Prostate gland (tissue), 2 donors: ENCODE measurements around the gene MDH2. TPM values are rescaled to one million over a fixed set of nuclear protein-coding genes. Genes with fewer than 3 reads are reported as not detected.
A peak's percentile ranks its signal among the peaks of the same experiment; 100 is the strongest.
"Not testable (repeated sequence)": the region's sequence is repeated elsewhere in the genome, so short reads cannot be mapped to it uniquely, and the experiment has no call there.

ENCODE experiments used
- DNase-seq: peaks from one replicate; pipeline ENCODE4 v3.0.0-alpha.2; 2019; ENCODE audit warnings: low spot score
- H3K27ac ChIP-seq, 2 donors: fragments of 200-600 bp; sonication (generic); 2 replicates each; pipeline ENCODE4 v1.5.1; 2017 to 2019
- H3K27me3 ChIP-seq: fragments of 200-600 bp; sonication (generic); replicated peaks from 2 replicates; pipeline ENCODE4 v1.5.1; 2019; ENCODE audit not compliant: insufficient read depth
- H3K36me3 ChIP-seq, 2 donors: fragments of 200-600 bp; sonication (generic); 1 replicate in 1 of 2; 2 replicates in 1 of 2; pipeline versions ENCODE4 v1.5.1 to v1.8.1; 2017 to 2019
- H3K4me1 ChIP-seq: fragments of 200-600 bp; sonication (generic); replicated peaks from 2 replicates; pipeline ENCODE4 v1.5.1; 2019
- H3K4me3 ChIP-seq, 2 donors: fragments of 200-600 bp; sonication (generic); 2 replicates each; pipeline ENCODE4 v1.5.1; 2017 to 2019
- H3K9me3 ChIP-seq: fragments of 200-600 bp; sonication (generic); 2 replicates; pipeline ENCODE4 v1.5.1; 2017
- POLR2A ChIP-seq: fragments of 450-650 bp; IDR thresholded peaks from one replicate; pipeline ENCODE4 v1.6.1; 2016; ENCODE audit warnings: antibody characterized with exemption, mild to moderate bottlenecking
- POLR2AphosphoS5 ChIP-seq: sonication (generic); formaldehyde crosslinking; IDR thresholded peaks from one replicate; pipeline ENCODE4 v1.6.1; 2017; ENCODE audit warnings: antibody characterized with exemption
- WGBS: methylation state at CpG from one replicate; pipeline ENCODE4 v1.1.5; 2018; 5-methylcytosine and 5-hydroxymethylcytosine counted together
- intact Hi-C: fragments of 100-400 bp; cut with DNase I; formaldehyde crosslinking; loops from one replicate; pipeline ENCODE4 v1.14.2; 2022
- total RNA-seq, 2 donors: library from RNA; depleted of rRNA; stranded (reverse); fragments of >200 nt; gene quantifications; one replicate each; pipeline ENCODE4 v1.1.0, GENCODE V29; 2016
- TF ChIP-seq, protein P1 (sequence below), 4 experiments: fragments of 200-600 bp in 2 of 4; fragments of 450-650 bp in 2 of 4; sonication (generic) in 2 of 4; IDR thresholded peaks; 1 replicate in 3 of 4; 2 replicates in 1 of 4; pipeline ENCODE4 v1.5.1; 2016 to 2019; ENCODE audit warnings: antibody characterized with exemption in 4 of 4, mild to moderate bottlenecking in 2 of 4, moderate library complexity in 2 of 4

MDH2 gene
- total RNA-seq, 2 donors from 2014 or later, result 116 to 117 TPM

DNA sequence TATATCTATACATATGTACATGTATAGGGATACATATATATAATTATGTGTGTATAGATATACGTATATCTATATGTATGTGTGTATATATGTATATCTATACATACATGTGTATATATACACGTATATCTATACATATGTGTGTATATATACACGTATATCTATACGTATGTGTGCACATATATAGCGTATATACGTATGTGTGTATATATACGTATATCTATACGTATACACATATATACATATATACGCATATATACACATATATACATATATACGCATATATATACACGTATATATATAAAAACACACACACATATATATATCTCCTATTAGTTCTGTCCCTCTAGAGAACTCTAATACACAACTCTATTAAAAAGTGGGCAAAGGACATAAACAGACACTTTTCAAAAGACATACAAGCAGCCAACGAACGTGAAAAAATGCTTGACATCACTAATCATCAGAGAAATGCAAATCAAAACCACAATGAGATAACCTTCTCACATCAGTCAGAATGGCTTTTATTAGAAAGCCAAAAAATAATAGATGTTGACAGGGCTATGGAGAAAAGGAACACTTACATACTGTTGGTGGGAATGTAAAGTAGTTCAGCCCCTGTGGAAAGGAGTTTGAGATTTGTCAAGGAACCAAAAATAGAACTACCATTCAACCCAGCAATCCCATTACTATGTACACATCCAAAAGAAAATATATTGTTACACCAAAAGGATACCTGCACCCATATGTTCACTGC, 31.5 kb upstream of the MDH2 start:
- Histone ChIP-seq H3K36me3 (no peaks in the 10 kb centered on the region), H3K4me3 (no peak overlapping the region), H3K9me3 (no peaks in the 10 kb centered on the region), H3K27me3 (no peaks in the 10 kb centered on the region), H3K27ac (no peak overlapping the region), H3K4me1 (no peaks in the 10 kb centered on the region)
- no peak for TF ChIP-seq POLR2A
- TF ChIP-seq, protein P1, sequence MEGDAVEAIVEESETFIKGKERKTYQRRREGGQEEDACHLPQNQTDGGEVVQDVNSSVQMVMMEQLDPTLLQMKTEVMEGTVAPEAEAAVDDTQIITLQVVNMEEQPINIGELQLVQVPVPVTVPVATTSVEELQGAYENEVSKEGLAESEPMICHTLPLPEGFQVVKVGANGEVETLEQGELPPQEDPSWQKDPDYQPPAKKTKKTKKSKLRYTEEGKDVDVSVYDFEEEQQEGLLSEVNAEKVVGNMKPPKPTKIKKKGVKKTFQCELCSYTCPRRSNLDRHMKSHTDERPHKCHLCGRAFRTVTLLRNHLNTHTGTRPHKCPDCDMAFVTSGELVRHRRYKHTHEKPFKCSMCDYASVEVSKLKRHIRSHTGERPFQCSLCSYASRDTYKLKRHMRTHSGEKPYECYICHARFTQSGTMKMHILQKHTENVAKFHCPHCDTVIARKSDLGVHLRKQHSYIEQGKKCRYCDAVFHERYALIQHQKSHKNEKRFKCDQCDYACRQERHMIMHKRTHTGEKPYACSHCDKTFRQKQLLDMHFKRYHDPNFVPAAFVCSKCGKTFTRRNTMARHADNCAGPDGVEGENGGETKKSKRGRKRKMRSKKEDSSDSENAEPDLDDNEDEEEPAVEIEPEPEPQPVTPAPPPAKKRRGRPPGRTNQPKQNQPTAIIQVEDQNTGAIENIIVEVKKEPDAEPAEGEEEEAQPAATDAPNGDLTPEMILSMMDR (IDR thresholded peaks at IDR 0.05), result no peak
- no peak for TF ChIP-seq POLR2AphosphoS5
- 92% methylated on average over 13 of the region's 13 CpGs for WGBS
- intact Hi-C loops, result no loop called here
- DNase-seq, result no peak

GRCh38 chr7:76018520-76018919, 29.4 kb upstream of the MDH2 start:
- DNase-seq, intact Hi-C loops, H3K9me3 ChIP-seq, H3K4me3 ChIP-seq, H3K27ac ChIP-seq, H3K27me3 ChIP-seq, H3K36me3 ChIP-seq, H3K4me1 ChIP-seq: not testable (repeated sequence)
- 94% methylated on average over 4 of the region's 4 CpGs for WGBS

DNA sequence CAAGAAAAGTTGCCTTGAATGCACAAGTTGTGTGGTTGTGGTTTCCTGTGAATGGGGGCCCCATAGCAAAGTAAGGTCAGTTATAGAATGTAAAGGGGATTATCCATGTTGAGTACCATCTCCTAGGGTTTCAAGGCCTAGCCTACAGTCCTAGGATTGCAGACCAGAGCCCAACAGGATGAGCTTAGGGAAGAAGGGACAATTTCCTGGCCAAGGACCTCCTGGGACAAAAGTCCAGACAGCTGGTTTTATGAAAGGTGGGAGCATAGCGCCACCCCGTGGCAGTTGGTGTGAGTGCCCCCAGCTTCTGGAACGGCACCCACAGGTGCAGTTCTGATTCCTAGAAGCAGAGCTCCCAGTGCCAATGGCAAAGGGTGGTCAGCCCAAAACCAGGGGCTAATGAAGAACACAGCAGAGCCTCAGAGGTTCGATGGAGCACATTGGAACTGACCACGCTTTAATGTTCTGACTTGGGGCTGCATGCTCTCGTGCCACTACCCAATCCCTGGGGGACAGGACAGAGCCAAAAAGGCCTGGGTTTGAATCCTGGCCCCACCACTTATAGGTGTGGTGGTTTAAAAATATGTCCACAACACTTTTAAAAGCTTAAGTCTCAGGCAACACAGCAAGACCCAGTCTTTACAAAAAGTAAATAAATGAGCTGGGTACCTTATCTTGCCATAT, 27.7 kb upstream of the MDH2 start:
- TF ChIP-seq POLR2A, result no peak
- TF ChIP-seq, protein P1 (IDR thresholded peaks at IDR 0.05), result peak; percentile 43 to 93 (median 91)
- peak; percentile 56 for TF ChIP-seq POLR2AphosphoS5
- H3K4me3 ChIP-seq, result no peak overlapping the region
- H3K27me3 ChIP-seq, result no peaks in the 10 kb centered on the region
- WGBS, result 38% methylated on average over 6 of the region's 6 CpGs
- no peaks in the 10 kb centered on the region for H3K36me3 ChIP-seq
- DNase-seq, result peak; percentile 62
- no peak overlapping the region for H3K27ac ChIP-seq
- H3K9me3 ChIP-seq, result no peaks in the 10 kb centered on the region
- H3K4me1 ChIP-seq, result no peaks in the 10 kb centered on the region
- intact Hi-C loops, result loop anchor here (1.0 kb wide), 1 partner anchor 154 kb away; no protein-coding TSS in a partner anchor

DNA sequence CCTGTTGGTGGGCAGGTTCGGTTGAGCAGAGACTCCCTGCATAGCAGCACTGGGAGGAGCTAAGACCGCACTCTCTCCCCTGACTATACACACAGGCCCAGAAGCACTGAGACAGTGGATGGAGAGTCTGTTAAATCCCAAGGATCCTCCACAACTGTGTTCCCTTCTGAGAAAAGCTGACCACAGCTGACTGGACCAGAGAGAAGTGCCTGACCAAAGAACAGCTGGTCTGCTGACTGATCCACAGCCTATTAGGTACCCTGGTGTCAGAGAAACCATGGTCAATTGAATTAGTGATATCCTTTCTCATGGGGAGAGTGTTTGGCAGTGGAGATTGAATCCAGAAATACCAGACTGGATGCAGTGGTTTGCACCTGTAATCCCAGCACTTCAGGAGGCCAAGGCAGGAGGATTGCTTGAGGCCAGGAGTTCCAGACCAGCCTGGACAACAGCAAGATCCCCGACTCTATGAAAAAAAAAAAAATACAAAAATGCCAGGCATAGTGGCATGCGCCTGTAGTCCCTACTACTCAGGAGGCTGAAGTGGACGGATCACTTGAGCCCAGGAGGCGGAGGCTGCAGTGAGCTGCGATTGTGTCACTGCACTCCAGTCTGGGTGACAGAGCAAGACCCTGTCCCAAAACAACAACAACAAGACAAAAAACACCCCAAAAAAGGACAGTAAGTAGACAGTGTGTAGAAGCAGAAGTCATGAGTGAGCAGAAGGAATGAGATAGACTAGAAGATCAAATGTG, 25.7 kb upstream of the MDH2 start:
- H3K27me3 ChIP-seq, result no peaks in the 10 kb centered on the region
- H3K4me3 ChIP-seq, result no peak overlapping the region
- intact Hi-C loops, result no loop called here
- TF ChIP-seq, protein P1 (IDR thresholded peaks at IDR 0.05), result no peak
- TF ChIP-seq POLR2A, result no peak
- no peak for TF ChIP-seq POLR2AphosphoS5
- DNase-seq, result no peak
- H3K4me1 ChIP-seq, result no peaks in the 10 kb centered on the region
- H3K27ac ChIP-seq, result no peak overlapping the region
- no peaks in the 10 kb centered on the region for H3K9me3 ChIP-seq
- no peaks in the 10 kb centered on the region for H3K36me3 ChIP-seq
- 97% methylated on average over 7 of the region's 7 CpGs for WGBS

- Histone ChIP-seq H3K36me3 (no peaks in the 10 kb centered on the region), H3K4me1 (no peaks in the 10 kb centered on the region), H3K27me3 (no peaks in the 10 kb centered on the region), H3K9me3 (no peaks in the 10 kb centered on the region), H3K4me3 (no peak overlapping the region), H3K27ac (no peak overlapping the region)
- intact Hi-C loops, result no loop called here
- 53% methylated on average over 4 of the region's 4 CpGs for WGBS
- TF ChIP-seq, protein P1 (IDR thresholded peaks at IDR 0.05), result no peak
- TF ChIP-seq POLR2AphosphoS5, result no peak
- no peak for DNase-seq
These were observed 24.9 kb upstream of the MDH2 start for GRCh38 chr7:76023002-76023401.

- intact Hi-C loops, result not testable (repeated sequence)
These were observed 18.2 kb upstream of the MDH2 start for GRCh38 chr7:76029682-76030081.

More at GRCh38 chr7:76029682-76030081, 18.2 kb upstream of the MDH2 start:
- not testable (repeated sequence) for H3K4me3 ChIP-seq, H3K27ac ChIP-seq, H3K4me1 ChIP-seq, H3K9me3 ChIP-seq, H3K27me3 ChIP-seq, H3K36me3 ChIP-seq, DNase-seq
- WGBS, result 88% methylated on average over 7 of the region's 7 CpGs
